Measurements from ENCODE around the gene SNX13.
"Not testable (repeated sequence)": the region's sequence is repeated elsewhere in the genome, so short reads cannot be mapped to it uniquely, and the experiment has no call there.

The SNX13 gene

DNA sequence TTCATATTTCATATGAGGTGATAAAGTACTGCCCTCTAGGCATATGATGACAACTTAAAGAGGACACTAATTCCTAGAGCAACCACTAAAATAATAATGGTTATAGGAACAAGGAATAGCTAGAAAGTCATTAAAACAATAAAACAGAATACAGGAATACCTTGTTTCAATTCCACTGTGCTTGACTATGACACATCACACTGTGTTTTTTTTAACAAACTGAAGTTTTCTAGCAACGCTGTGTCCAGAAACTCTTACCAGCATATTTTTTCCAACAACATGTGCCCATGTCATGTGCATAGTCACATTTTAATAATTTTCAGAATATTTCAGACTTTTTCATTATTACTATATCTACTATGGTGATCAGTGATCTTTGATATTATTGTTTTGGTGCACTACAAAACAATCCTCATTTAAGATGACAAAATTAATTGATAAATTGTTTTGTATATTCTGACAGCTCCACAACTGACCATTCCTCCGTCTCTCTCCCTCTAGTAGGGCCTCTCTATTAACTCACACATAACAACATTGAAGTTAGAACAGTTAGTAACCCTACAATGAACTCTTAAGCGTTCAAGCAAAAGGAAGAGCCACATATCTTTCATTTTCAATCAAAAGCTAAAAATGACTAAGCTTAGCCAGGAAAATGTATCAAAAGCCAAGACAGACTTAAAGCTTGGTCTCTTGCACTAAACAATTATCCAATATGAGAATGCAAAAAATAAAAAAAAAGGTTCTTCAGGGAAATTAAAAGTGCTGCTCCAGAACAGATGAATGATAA, 85.8 kb downstream of the SNX13 start:
- DNase-seq (ENCODE audit: low read depth in 1 of 2, low spot score in 1 of 2) = no peak

- no peak for DNase-seq (ENCODE audit: low read depth in 1 of 2, low spot score in 1 of 2)
Observed at GRCh38 chr7:17852361-17852760, 87.9 kb downstream of the SNX13 start.

DNA sequence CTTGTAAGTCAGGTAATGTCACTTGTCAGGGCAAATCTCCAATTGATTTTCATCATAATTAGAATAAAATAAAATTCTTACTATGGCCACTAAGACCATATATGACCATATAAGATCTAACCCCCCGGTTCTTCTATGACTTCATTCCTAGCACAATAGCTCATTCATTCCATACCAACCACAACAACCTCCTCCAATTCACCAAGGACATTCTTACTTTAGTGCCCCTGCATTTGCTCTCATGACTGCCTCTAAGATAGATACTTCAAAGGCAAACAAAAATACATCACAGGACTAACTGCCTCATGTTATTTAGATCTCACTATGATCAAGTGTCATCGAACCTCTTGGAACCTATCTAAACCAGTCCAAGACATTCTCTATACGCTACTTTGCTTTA, 90.8 kb downstream of the SNX13 start:
- DNase-seq (ENCODE audit: low read depth in 1 of 2, low spot score in 1 of 2) = no peak

DNA sequence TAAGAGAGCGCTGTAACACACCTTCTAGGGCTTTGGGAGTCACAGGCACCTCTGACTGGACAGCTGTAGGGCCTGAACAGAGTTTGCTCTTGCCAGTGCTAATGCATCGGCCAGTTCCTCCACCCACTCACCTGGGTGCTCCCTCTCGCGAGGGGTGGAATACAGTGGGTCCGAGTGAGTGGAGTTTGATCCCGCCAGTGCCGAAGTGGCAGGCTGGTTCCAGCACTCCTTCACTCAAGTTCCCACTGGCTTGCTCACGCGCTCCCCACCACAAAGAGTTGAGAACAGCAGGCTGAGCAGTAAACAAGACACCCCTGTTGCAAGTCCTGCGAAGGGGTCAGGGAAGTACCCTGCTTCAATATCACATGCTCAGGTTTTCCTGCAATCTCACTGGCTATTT, 91.8 kb downstream of the SNX13 start:
- no peak for DNase-seq (ENCODE audit: low read depth in 1 of 2, low spot score in 1 of 2)

GRCh38 chr7:17846935-17847334, 93.4 kb downstream of the SNX13 start:
- DNase-seq (ENCODE audit: low read depth in 1 of 2, low spot score in 1 of 2) = no peak

- DNase-seq (ENCODE audit: low read depth in 1 of 2, low spot score in 1 of 2) = no peak
Observed at GRCh38 chr7:17845197-17845547, 95.1 kb downstream of the SNX13 start.

GRCh38 chr7:17844514-17845196, 95.6 kb downstream of the SNX13 start:
- no peak for DNase-seq (ENCODE audit: low read depth in 1 of 2, low spot score in 1 of 2)

DNA sequence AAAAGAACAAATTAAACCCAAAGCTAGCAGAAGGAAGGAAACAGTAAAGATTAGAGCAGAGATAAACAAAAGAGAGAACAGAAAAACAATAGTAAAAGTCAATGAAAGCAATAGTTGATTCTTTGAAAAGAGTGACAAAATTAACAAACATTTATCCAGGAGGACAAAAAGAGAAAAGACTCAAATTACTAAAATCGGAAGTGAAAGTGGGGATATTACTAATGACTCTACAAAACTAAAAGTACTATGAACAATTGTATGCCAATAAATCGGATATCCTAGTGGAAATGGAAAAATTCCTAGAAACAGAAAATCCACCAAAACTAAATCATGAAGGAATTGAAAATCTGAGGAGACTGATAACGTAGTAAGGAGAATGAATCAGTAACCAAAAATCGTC, 96.3 kb downstream of the SNX13 start:
- no peak for DNase-seq (ENCODE audit: low read depth in 1 of 2, low spot score in 1 of 2)

- DNase-seq (ENCODE audit: low read depth in 1 of 2, low spot score in 1 of 2) = no peak
Observed at GRCh38 chr7:17843041-17843440, 97.3 kb downstream of the SNX13 start.

DNA sequence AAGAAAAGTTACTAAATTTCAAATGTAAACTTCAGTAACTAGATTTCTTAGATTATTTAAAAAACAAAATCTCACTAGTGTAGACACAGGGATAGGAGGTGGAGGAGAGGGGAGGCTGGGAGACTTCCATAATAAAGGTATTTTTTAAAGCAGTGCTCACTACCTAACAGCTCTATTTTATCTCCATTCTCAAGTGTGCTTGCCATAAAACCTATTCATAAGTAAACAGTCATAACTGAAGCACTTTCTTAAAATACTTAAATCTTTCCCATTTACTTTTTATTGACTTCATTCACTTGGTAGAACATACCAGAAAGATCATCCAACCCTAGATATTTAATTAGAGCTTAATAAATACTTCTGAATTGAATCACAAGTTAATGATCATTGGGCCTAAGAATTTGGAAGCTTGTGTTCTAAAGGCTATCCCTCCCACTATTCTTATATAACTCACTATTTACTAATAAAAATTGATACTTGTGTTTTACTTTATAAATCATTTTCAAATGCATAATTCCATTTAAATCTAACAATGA, 107.4 kb downstream of the SNX13 start:
- DNase-seq (ENCODE audit: low read depth in 1 of 2, low spot score in 1 of 2) = no peak

GRCh38 chr7:17832242-17832641, 108.1 kb downstream of the SNX13 start:
- DNase-seq (ENCODE audit: low read depth in 1 of 2, low spot score in 1 of 2) = no peak

DNA sequence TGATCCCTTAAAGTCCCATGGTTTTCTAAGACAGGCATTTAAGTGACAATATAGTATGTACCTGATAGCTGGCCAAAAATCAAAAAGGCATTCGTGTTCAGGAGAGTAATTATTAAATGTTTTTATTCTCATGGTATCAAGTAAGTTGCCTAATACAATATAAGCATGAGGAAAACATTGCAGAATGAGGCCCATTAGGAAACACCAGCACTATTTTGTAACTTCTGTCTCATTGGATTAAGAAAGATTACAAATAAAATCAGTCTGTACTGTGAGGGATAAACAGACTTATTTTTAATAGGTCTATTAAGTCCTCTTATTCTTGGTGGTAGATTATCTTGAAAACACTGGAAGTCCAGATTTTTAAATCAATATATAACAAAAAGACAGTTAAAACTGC, 110.1 kb downstream of the SNX13 start:
- DNase-seq (ENCODE audit: low read depth in 1 of 2, low spot score in 1 of 2) = no peak

GRCh38 chr7:17829001-17829400, 111.3 kb downstream of the SNX13 start:
- no peak for DNase-seq (ENCODE audit: low read depth in 1 of 2, low spot score in 1 of 2)

- no peak for DNase-seq (ENCODE audit: low read depth in 1 of 2, low spot score in 1 of 2)
Observed at GRCh38 chr7:17822547-17823173, 117.6 kb downstream of the SNX13 start.

GRCh38 chr7:17816903-17817302, 123.4 kb downstream of the SNX13 start:
- no peak for DNase-seq (ENCODE audit: low read depth in 1 of 2, low spot score in 1 of 2)

DNA sequence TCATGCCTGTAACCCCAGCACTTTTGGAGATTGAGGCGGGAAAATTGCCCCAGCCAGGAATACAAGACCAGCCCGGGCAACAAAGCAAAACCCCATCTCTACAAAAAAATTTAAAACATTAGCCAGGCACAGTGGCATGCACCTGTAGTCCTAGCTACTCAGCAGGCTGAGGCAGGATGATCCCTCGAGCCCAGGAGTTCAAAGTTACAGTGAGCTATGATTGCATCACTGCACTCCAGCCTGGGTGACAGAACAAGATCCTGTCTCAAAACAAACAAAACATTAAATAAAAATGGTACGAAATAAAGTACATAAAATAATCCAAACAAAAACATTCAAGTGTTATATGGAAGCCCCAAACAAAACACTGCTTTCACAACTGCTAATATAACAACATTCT, 125.0 kb downstream of the SNX13 start:
- no peak for DNase-seq (ENCODE audit: low read depth in 1 of 2, low spot score in 1 of 2)

DNA sequence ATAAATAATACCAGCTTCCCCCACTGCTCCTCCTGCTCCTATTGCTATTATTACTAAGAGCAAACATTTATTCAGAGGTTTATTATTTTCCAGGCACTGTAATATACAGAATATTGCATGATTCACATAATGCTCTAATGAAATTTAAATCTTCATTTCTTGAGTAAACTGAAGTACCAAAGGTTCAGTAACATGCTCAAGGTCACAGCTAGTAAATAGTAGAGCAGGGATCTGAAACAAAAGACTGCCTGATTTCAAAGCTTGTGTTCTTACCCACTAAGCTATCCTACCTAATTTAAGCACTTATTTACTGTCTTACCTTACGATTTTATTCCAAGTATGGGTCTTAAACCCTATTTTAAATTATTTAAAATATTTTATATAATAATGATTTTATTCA, 126.2 kb downstream of the SNX13 start:
- DNase-seq (ENCODE audit: low read depth in 1 of 2, low spot score in 1 of 2) = no peak

DNA sequence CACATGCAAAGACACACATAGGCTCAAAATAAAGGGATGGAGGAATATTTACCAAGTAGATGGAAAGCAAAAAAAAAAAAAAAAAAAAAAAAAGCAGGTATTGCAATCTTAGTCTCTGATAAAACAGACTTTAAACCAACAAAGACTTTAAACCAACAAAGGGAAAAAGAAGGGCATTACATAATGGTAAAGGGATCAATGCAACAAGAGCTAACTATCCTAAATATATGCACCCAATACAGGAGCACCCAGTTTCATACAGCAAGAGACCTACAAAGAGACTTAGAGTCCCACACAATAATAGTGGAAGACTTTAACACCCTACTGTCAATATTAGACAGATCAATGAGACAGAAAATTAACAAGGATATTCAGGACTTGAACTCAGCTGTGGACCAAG, 131.1 kb downstream of the SNX13 start:
- not testable (repeated sequence) for DNase-seq (ENCODE audit: low read depth in 1 of 2, low spot score in 1 of 2)

DNA sequence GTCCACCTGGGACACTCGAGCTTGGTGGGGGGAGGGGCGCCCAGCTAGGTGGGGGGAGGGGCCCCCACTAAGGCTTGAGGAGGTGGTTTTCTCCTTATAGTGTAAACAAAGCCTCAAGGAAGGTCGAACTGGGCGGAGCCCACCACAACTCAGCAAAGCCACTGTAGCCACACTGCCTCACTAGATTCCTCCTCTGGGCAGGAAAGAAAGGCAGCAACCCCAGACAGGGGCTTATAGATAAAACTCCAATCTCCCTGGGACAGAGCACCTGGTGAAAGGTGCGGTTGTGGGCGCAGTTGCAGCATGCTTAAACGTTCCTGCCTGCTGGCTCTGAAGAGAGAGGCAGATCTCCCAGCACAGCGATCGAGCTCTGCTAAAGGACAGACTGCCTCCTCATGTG, 133.1 kb downstream of the SNX13 start:
- DNase-seq (ENCODE audit: low read depth in 1 of 2, low spot score in 1 of 2) = no peak

GRCh38 chr7:17806631-17807030, 133.7 kb downstream of the SNX13 start:
- DNase-seq (ENCODE audit: low read depth in 1 of 2, low spot score in 1 of 2) = no peak

DNA sequence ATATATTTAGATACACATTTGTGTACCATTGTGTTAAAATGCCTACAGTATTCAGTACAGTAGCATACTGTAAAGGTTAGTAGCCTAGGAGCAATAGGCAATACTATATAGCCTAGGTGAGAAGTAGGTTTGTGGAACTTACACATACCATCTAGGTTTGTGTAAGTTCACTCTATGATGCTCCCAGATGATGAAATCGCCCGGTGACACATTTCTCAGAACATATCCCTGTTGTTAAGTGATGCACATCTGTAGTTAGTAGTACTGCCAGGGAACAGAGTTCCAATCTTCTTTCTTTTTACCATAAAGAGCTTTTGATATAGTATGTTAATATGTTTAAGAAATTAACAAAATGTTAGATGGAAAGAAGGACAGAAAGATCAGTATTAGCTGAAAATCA, 138.2 kb downstream of the SNX13 start:
- no peak for DNase-seq (ENCODE audit: low read depth in 1 of 2, low spot score in 1 of 2)
